Liver (tissue), 9 donors: ENCODE results near the gene TCEA2. TPM values are rescaled to one million over a fixed set of nuclear protein-coding genes. Genes with fewer than 3 reads are reported as not detected.
A peak's percentile ranks its signal among the peaks of the same experiment; 100 is the strongest.

ENCODE experiments used
- DNase-seq: peaks from one replicate; pipeline ENCODE4 v3.0.0-alpha.2; 2017; ENCODE audit warnings: low spot score
- H3K27ac ChIP-seq, 2 donors: one replicate each; pipeline ENCODE4 v1.7.0; 2013; ENCODE audit warnings: inconsistent platforms in 2 of 2, low read length in 2 of 2, control low read depth in 1 of 2, low read depth in 1 of 2, mild to moderate bottlenecking in 1 of 2
- H3K27me3 ChIP-seq, 4 donors: one replicate each; pipeline versions ENCODE4 v1.6.1 to v1.7.0; 2013; ENCODE audit warnings: low read length in 3 of 4, inconsistent platforms in 1 of 4, mild to moderate bottlenecking in 1 of 4, moderate library complexity in 1 of 4; ENCODE audit not compliant: control insufficient read depth in 4 of 4, insufficient read depth in 4 of 4
- H3K36me3 ChIP-seq, 4 donors: one replicate each; pipeline versions ENCODE4 v1.6.1 to v1.7.0; 2013; ENCODE audit warnings: low read length in 3 of 4, mild to moderate bottlenecking in 3 of 4, low read depth in 1 of 4, moderate library complexity in 1 of 4; ENCODE audit not compliant: control insufficient read depth in 4 of 4, insufficient read depth in 3 of 4
- H3K4me1 ChIP-seq, 4 donors: one replicate each; pipeline versions ENCODE4 v1.6.1 to v1.7.0; 2013; ENCODE audit warnings: low read length in 3 of 4, mild to moderate bottlenecking in 3 of 4, moderate library complexity in 1 of 4; ENCODE audit not compliant: control insufficient read depth in 4 of 4, insufficient read depth in 4 of 4
- H3K4me3 ChIP-seq, 3 donors: one replicate each; pipeline versions ENCODE4 v1.6.1 to v1.7.0; 2013; ENCODE audit warnings: low read length in 3 of 3, control low read depth in 1 of 3, low read depth in 1 of 3, mild to moderate bottlenecking in 1 of 3
- H3K9ac ChIP-seq, 2 donors: one replicate each; pipeline ENCODE4 v1.7.0; 2013; ENCODE audit warnings: low read length in 2 of 2, mild to moderate bottlenecking in 2 of 2, moderate library complexity in 2 of 2, control low read depth in 1 of 2, low read depth in 1 of 2
- H3K9me3 ChIP-seq, 4 donors: one replicate each; pipeline versions ENCODE4 v1.6.1 to v1.7.0; 2013; ENCODE audit warnings: low read length in 3 of 4; ENCODE audit not compliant: control insufficient read depth in 4 of 4
- EGR1 ChIP-seq, 2 donors: IDR thresholded peaks; 2 replicates each; pipeline ENCODE4 v1.6.1; 2016 to 2018; ENCODE audit warnings: antibody characterized with exemption in 2 of 2, low read depth in 2 of 2
- FOXA1 ChIP-seq: IDR thresholded peaks from 2 replicates; pipeline ENCODE4 v1.6.1; 2016; ENCODE audit warnings: antibody characterized with exemption
- FOXA2 ChIP-seq: IDR thresholded peaks from 2 replicates; pipeline ENCODE4 v1.6.1; 2016; ENCODE audit warnings: antibody characterized with exemption
- HNF4A ChIP-seq, 2 donors: conservative IDR thresholded peaks; 2 replicates each; pipeline ENCODE4 v1.6.1; 2016; ENCODE audit warnings: antibody characterized with exemption in 2 of 2, mild to moderate bottlenecking in 2 of 2
- NR2F2 ChIP-seq: IDR thresholded peaks from 2 replicates; pipeline ENCODE4 v1.6.1; 2016; ENCODE audit warnings: antibody characterized with exemption
- RAD21 ChIP-seq, 2 donors: IDR thresholded peaks; 2 replicates each; pipeline ENCODE4 v1.6.1; 2016; ENCODE audit warnings: antibody characterized with exemption in 2 of 2, mild to moderate bottlenecking in 2 of 2
- RXRA ChIP-seq, 2 donors: IDR thresholded peaks; 2 replicates each; pipeline ENCODE4 v1.6.1; 2017 to 2018; ENCODE audit warnings: antibody characterized with exemption in 2 of 2, mild to moderate bottlenecking in 1 of 2
- SP1 ChIP-seq: IDR thresholded peaks from 2 replicates; pipeline ENCODE4 v1.6.1; 2018; ENCODE audit warnings: antibody characterized with exemption, mild to moderate bottlenecking
- TAF1 ChIP-seq: conservative IDR thresholded peaks from 2 replicates; pipeline ENCODE4 v1.6.1; 2016; ENCODE audit warnings: antibody characterized with exemption, mild to moderate bottlenecking
- whole genome bisulfite sequencing: extraction: QIAGEN DNeasy Blood & Tissue Kit; methylation state at CpG from one replicate; pipeline ENCODE4 v1.1.7; 2013; 5-methylcytosine and 5-hydroxymethylcytosine counted together
- polyA plus RNA-seq, 2 donors: library from polyadenylated mRNA; stranded (reverse) in 1 of 2; unstranded in 1 of 2; fragments of 200-250 nt in 1 of 2; fragments of >200 nt in 1 of 2; fragmentation: Nextera tagmentation in 1 of 2; extraction: Ambion mirVana in 1 of 2; gene quantifications; one replicate each; pipeline versions ENCODE4 v1.2.1 to v1.2.3, GENCODE V29; 2013 to 2015
- total RNA-seq, 2 donors: library from RNA; depleted of rRNA; stranded (reverse); fragments of >200 nt; gene quantifications; one replicate each; pipeline ENCODE4 v1.2.3, GENCODE V29; 2014
- TF ChIP-seq, protein P1 (sequence below): fragments of 150-350 bp; IDR thresholded peaks from 2 replicates; pipeline ENCODE4 v1.5.1; 2017; ENCODE audit warnings: improper control_type of control experiment, low read depth, low read length; ENCODE audit not compliant: missing input control
- TF ChIP-seq, protein P2 (sequence below): IDR thresholded peaks from 2 replicates; pipeline ENCODE4 v1.6.1; 2016; ENCODE audit warnings: antibody characterized with exemption
- TF ChIP-seq, protein P3 (sequence below): IDR thresholded peaks from 2 replicates; pipeline ENCODE4 v1.6.1; 2016; ENCODE audit warnings: antibody characterized with exemption
- TF ChIP-seq, protein P4 (sequence below): IDR thresholded peaks from 2 replicates; pipeline ENCODE4 v1.6.1; 2016; ENCODE audit warnings: antibody characterized with exemption, mild to moderate bottlenecking
- donor health status: healthy.
- donor health status: healthy.
- donor health status: healthy.
- donor health status: healthy.
- donor health status: healthy.

The TCEA2 gene
- total and polyA plus RNA-seq, 4 donors: 4.6 to 22.6 (median 11.8) TPM

DNA sequence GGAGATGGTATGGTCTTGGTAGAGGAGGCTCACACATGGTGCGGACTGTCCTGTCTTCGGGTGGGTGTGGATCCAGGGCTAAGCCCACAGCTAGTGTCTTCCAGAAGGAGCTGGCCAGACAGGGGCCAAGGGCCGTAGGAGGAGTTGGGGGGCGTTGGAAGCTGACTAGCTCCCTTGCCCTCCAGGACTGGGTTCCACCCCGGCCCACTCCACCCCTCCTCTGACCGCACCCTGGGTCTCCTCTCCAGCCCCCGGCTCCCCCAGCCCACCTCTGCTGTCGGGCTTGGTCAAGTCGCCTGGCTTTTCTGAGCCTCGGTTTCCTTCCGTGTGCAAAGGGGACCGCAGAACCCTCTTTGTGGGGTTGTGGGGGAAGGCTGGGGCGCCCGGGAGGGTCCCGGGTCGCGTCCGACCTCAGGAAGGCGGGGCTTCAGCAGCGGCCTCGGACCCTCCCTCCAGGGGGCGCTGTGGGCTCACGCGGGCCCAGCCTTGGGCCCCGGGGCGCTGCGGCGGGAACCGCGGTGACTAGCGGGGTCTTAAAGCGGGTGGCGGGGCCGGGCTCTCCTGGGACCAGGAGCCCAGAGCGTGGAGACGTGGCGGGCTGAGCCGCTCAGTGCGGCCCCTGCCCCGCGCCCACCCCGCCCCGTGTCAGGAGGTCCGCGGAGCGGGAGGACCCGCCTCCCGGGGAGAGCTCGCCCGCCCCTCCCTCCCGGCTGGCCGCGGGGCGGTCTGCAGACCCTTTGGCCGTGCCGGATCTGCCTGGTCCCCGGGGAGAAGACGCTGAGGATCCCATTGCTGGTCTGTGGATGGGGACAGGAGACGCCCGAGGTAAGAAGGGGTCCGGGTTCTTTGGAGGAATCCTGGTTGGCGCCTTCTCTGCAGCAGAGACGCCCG lies 39.0 kb downstream of the TCEA2 start:
- no peak overlapping the region for H3K9ac ChIP-seq
- H3K27me3 ChIP-seq: peaks cover 0 to 3% (median under 1%) of the 10 kb centered on the region in 4 donors
- peaks cover 0 to 6% (median 3%) of the 10 kb centered on the region in 4 donors for H3K4me1 ChIP-seq
- no peaks in the 10 kb centered on the region for H3K36me3 ChIP-seq
- TF ChIP-seq, protein P1, sequence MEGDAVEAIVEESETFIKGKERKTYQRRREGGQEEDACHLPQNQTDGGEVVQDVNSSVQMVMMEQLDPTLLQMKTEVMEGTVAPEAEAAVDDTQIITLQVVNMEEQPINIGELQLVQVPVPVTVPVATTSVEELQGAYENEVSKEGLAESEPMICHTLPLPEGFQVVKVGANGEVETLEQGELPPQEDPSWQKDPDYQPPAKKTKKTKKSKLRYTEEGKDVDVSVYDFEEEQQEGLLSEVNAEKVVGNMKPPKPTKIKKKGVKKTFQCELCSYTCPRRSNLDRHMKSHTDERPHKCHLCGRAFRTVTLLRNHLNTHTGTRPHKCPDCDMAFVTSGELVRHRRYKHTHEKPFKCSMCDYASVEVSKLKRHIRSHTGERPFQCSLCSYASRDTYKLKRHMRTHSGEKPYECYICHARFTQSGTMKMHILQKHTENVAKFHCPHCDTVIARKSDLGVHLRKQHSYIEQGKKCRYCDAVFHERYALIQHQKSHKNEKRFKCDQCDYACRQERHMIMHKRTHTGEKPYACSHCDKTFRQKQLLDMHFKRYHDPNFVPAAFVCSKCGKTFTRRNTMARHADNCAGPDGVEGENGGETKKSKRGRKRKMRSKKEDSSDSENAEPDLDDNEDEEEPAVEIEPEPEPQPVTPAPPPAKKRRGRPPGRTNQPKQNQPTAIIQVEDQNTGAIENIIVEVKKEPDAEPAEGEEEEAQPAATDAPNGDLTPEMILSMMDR: peak; percentile 44
- TF ChIP-seq HNF4A (conservative IDR thresholded peaks at IDR 0.05) (no peak), NR2F2 (no peak), RAD21 (IDR thresholded peaks at IDR 0.05) (no peak), EGR1 (IDR thresholded peaks at IDR 0.05; ENCODE audit: low read depth in 2 of 2) (no peak)
- TF ChIP-seq, protein P2, sequence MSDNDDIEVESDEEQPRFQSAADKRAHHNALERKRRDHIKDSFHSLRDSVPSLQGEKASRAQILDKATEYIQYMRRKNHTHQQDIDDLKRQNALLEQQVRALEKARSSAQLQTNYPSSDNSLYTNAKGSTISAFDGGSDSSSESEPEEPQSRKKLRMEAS: no peak
- TF ChIP-seq, protein P3, sequence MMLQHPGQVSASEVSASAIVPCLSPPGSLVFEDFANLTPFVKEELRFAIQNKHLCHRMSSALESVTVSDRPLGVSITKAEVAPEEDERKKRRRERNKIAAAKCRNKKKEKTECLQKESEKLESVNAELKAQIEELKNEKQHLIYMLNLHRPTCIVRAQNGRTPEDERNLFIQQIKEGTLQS: no peak
- TF ChIP-seq, protein P4, sequence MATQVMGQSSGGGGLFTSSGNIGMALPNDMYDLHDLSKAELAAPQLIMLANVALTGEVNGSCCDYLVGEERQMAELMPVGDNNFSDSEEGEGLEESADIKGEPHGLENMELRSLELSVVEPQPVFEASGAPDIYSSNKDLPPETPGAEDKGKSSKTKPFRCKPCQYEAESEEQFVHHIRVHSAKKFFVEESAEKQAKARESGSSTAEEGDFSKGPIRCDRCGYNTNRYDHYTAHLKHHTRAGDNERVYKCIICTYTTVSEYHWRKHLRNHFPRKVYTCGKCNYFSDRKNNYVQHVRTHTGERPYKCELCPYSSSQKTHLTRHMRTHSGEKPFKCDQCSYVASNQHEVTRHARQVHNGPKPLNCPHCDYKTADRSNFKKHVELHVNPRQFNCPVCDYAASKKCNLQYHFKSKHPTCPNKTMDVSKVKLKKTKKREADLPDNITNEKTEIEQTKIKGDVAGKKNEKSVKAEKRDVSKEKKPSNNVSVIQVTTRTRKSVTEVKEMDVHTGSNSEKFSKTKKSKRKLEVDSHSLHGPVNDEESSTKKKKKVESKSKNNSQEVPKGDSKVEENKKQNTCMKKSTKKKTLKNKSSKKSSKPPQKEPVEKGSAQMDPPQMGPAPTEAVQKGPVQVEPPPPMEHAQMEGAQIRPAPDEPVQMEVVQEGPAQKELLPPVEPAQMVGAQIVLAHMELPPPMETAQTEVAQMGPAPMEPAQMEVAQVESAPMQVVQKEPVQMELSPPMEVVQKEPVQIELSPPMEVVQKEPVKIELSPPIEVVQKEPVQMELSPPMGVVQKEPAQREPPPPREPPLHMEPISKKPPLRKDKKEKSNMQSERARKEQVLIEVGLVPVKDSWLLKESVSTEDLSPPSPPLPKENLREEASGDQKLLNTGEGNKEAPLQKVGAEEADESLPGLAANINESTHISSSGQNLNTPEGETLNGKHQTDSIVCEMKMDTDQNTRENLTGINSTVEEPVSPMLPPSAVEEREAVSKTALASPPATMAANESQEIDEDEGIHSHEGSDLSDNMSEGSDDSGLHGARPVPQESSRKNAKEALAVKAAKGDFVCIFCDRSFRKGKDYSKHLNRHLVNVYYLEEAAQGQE: no peak
- DNase-seq: peak; percentile 76
- H3K4me3 ChIP-seq: peak overlapping the region in 1 of 3 donors; percentile 40
- 8% methylated on average over 64 of the region's 64 CpGs for WGBS
- no peak overlapping the region for H3K27ac ChIP-seq
- no peaks in the 10 kb centered on the region for H3K9me3 ChIP-seq

DNA sequence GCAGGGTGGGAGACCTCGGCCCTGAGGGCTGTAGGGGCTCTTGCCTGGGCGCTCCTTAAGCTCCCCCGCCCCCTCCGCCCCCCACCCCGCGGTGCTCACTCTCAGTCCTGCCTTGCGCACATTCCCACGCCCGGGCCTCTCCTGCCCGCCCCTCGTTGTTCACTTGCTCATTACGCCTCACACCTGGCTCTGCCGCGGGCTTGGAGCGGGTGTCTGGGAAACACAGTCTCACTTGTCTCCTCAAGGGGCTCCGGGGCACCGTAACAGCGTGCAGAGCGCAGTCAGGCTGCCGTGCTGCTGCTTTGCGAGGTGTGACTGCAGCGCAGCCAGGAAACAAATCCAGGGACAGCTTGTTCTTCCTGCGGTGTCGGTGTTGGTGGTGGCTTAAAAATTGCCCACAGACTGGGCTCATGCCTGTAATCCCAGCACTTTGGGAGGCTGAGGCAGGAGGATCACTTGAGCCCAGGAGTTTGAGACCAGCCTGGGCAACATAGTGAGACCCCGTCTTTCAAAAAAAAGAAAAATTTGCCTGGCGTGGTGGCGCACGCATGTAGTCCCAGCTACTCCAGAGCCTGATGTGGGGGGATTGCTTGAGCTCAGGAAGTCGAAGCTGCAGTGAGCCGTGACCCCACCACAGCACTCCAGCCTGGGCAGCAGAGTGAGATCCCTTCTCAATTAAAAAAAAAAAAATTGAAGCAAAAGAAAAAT lies 39.8 kb downstream of the TCEA2 start:
- no peak for DNase-seq
- WGBS: 24% methylated on average over 30 of the region's 30 CpGs
- peaks cover 0 to 3% (median under 1%) of the 10 kb centered on the region in 4 donors for H3K27me3 ChIP-seq
- no peak overlapping the region for H3K9ac ChIP-seq
- H3K27ac ChIP-seq: no peak overlapping the region
- TF ChIP-seq, protein P1: no peak
- TF ChIP-seq EGR1 (IDR thresholded peaks at IDR 0.05; ENCODE audit: low read depth in 2 of 2): no peak
- TF ChIP-seq SP1: no peak
- no peak for TF ChIP-seq TAF1
- TF ChIP-seq FOXA2: no peak
- TF ChIP-seq, protein P3: no peak
- no peak for TF ChIP-seq FOXA1
- TF ChIP-seq RXRA (IDR thresholded peaks at IDR 0.05): no peak
- H3K4me3 ChIP-seq: peak overlapping the region in 1 of 3 donors; percentile 40
- no peaks in the 10 kb centered on the region for H3K9me3 ChIP-seq
- no peaks in the 10 kb centered on the region for H3K36me3 ChIP-seq
- peaks cover 0 to 6% (median 3%) of the 10 kb centered on the region in 4 donors for H3K4me1 ChIP-seq
